GM18505 (cell line): ENCODE measurements around the gene FURIN.
A peak's percentile ranks its signal among the peaks of the same experiment; 100 is the strongest.
"Not testable (repeated sequence)": the region's sequence is repeated elsewhere in the genome, so short reads cannot be mapped to it uniquely, and the experiment has no call there.

Experiments used
- ATAC-seq: cut with Tn5 transposase; IDR thresholded peaks from one replicate; pipeline ENCODE4 v1.9.1; 2021; ENCODE audit not compliant: unreplicated experiment
- POLR2A ChIP-seq: IDR thresholded peaks from 4 replicates; pipeline ENCODE4 v1.6.1; 2011; ENCODE audit warnings: borderline replicate concordance; ENCODE audit not compliant: insufficient read depth, insufficient read length; ENCODE audit errors: extremely low read depth

Gene FURIN

DNA sequence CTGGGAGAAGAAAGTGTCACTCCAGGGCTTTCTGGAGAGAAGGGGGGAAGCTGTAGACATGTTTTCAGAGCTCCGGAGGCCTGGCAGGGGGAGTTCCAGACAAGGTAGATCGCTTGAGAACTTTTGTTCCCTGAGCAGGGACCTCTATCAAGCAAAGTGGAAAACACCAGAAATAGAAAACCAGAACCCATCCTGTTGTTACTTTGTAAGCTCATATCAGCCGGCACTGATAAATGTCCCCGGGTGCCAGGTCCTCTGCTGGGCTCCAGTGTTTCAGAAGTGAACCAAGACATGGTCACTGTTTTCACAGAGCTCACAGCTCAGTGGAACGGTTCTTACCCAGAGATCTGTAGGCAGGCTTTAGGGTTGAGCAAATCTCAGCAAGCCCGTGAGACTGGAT lies 50.4 kb downstream of the FURIN start:
- no peak for TF ChIP-seq POLR2A
- ATAC-seq, result no peak

DNA sequence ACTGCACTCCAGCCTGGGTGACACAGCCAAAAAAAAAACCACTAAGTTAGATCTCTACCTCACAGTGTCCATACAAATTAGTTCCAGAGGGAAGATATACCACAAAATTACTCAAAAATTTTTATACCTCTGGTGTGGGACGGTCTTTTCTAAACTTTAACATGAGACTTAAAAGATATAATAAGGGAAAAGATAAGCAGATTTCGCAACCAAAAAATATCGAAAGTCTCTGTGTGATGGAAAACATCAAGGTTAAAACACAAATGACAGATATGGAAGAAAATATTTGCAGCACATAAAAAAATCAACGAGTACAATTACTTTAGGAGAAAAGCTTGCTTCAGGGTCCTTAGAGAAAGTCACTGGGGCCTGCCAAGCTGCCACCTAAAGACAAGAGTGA lies 53.5 kb downstream of the FURIN start:
- no peak for TF ChIP-seq POLR2A
- no peak for ATAC-seq

DNA sequence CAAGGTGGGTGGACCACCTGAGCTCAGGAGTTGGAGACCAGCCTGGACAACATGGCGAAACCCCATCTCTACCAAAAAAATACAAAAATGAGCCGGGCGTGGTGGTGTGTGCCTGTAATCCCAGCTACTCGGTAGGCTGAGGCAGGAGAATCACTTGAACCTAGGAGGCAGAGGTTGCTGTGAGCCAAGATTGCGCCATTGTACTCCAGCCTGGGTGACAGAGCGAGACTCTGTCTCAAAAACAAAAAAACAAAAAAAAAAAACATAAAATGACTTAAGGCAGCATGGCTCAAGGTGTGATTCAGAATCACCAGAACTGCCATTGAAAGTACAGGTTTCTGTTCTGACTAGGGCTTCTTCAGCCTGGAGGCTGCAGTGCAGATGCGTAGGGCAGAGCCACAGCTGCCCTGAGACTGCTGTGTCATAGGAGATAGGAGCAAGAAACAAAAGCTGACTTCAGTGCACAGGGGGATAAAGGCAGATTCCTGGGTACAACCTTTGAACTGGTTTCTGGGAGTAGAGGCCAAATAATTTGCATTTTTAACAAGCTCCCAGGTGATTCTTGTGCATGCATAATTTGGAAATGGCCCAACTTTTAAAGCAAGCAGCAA lies 54.4 kb downstream of the FURIN start:
- peak; percentile 78 for ATAC-seq

DNA sequence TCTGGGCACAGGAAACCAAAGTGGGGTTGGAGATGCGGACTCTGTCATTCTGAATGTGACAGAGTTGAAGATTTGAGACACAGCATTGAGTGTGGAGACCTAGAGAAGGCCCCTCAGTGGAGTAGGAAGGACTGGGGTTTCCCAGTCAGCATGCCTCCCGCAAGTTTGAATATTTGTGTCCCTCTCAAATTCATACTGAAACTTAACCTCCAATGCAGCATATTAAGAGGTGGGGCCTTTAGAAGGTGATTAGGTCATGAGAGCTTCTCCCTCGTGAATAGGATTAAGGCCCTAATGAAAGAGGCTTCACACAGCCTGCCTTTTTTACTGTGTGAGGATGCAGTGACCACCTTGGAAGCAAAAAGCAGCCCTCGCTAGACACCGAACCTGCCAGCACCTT lies 56.0 kb downstream of the FURIN start:
- ATAC-seq, result no peak
- TF ChIP-seq POLR2A, result no peak

DNA sequence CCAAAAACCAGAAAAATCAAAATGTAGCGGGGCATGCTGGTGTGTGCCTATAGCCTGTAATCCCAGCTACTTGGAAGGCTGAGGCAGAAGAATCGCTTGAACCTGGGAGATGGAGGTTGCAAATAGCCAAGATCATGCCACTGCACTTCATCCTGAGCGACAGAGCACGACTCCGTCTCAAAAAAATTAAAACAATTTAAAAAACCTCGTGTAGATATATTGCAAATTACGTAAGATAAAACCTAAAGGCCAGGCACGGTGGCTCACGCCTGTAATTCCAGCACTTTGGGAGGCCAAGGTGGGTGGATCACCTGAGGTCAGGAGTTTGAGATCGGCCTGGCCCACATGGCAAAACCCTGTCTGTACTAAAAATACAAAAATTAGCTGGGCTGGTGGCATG lies 58.4 kb downstream of the FURIN start:
- ATAC-seq, result not testable (repeated sequence)

DNA sequence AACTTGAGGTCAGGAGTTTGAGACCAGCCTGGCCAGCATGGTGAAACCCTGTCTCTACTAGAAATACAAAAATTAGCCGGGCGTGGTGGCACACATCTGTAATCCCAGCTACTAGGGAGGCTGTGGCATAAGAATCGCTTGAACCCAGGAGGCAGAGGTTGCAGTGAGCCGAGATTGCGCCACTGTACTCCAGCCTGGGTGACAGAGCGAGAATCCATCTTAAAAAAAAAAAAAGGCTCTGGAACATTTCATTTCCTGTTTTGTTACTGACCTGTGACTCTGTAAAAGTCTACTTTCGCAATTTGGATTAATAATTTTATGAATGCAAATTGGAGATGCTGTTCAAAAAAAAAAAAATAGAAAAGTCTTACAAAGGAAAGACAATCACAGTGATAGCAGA lies 59.7 kb downstream of the FURIN start:
- ATAC-seq, result not testable (repeated sequence)

DNA sequence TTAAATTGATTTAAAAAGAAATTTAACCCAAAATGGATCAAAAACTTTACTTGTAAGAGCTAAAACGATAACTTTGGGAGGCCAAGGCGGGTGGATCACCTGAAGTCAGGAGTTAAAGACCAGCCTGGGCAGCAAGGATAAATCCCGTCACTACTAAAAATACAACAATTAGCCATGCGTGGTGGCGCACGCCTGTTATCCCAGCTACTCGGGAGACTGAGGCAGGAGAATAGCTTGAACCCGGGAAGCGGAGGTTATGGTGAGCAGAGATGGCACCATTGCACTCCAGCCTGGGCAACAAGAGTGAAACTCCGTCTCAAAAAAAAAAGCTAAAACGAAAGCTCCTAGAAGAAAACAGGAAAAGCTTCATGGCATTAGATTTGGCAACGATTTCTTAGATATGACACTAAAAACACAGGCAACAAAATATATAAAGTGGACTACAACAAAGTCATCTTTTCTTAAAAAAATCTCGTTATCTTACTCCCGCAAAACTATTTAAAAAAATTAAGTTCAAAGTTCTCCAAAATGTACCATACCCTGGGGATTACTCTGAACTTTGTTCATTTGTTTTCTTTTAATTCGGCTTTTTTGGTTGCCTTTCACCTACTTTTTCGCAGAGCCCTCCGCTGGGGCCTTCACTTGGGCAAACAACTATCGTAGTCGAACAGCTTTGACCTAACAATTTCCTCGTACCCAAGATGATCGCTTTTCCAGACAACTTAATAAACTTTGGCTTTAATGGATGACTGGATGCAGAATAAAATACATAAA lies 61.0 kb downstream of the FURIN start:
- TF ChIP-seq POLR2A, result no peak
- ATAC-seq, result no peak

DNA sequence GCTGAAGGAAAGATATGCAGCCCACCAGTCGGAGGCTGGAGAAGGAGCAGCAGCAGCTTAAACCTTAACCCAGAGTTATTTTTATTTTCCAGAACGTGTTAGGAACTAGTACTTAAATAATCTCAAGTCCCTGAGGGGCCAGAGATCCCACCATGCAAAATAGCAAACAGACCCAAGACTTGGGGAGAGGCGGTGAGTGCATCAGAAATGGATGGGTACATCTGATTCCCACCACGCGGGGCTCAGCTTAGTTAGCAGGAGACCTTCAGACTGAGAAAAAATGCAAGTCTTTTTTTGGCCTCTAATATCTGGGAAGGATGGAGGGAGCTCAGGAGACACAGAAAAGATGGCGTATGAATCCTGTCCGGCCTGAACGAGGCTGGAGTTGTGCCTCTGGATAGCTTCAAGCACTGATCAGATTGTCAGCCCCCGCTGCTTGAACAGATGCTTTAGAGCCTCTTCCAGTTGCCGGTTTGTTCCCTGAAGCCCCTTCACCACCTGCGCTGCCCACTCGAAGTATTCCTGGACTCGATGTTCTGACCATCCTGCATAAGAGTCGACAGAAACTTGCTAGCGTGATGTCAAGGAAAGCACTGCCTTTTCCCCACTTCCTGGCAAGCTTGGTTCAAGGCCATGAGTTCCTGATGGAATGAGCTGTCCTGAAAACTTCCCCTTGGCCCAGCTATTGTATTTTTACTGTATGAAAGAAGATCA lies 62.6 kb downstream of the FURIN start:
- ATAC-seq, result no peak
- no peak for TF ChIP-seq POLR2A

DNA sequence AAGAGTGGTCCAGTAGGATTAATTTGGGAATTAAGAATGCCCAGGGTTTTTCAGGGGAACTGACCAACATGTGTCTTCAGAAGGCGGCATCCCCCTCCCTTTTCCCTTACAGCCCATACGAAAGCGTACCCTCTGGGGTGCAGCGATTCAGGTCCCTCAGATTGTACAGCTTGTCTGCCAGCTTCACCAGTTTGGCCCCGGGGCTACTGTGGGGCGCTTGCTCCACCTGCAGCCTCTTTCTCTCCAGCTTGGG lies 63.1 kb downstream of the FURIN start:
- ATAC-seq, result no peak
- TF ChIP-seq POLR2A, result no peak

DNA sequence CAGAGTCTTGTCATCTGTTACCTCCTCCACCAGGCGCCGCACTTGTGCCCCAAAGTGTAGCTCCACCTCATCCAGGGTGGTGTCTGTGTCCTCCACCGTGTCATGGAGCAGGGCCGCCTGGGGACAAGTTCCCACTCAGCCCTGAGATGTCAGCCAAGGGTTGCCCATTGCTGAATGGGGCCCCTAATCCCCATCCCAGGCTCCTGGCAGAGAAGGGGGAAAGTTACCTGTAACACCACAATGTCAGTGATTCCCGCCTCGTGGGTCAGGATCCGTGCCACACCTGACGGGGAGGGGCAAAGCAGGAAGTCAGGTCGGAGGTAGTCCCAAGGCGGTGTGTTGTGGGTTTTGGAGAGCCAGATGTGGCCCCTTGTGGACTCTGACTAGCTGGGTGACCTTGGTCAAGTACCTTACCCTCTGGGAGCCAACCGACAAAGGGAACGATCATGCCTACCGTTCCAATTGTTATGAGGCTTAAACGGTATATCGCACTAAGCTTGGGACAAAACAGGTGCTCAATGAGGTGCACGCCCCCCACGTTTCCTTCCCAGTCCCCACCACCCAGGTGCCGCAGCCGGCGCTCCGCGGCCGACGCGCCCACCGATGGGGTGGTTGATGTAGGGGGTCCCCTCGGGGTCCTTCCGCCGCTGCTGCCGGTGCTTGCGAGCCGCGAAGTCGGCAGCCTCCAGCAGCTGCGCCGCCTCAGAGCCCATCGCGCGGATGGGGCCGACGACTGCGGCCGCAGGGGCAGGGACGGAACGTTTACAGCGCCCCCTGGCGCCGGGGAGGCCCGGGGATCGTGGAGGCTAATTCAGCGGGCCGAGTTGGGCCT lies 63.7 kb downstream of the FURIN start, which contains the start of gene HDDC3:
HDDC3 (minus strand) TSS at position 722 of the 832 bp plus-strand sequence; CDS start at position 713, 9 bp downstream.
- TF ChIP-seq POLR2A, result peak; percentile 77
- ATAC-seq, result peak; percentile 43

DNA sequence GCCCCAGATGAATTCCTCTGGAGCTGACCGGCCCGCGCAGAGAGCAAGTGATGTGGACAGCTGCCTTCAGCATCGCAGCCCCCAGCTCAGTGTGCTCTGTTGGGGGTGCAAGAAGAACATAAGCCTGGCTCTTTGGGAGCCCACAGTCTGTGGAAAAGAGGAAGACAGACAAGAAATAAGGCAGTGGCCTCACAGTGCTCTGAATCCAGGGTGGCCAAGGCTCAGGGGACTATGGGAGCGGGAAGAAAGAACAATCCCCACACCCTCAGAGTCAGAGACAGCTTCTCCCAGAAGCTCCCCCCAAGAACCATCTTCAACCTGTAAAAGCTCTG lies 64.2 kb downstream of the FURIN start:
- no peak for TF ChIP-seq POLR2A
- ATAC-seq, result no peak
